ENCODE measurements around the gene KHDC4.
"Not testable (repeated sequence)": the region's sequence is repeated elsewhere in the genome, so short reads cannot be mapped to it uniquely, and the experiment has no call there.

Gene KHDC4

DNA sequence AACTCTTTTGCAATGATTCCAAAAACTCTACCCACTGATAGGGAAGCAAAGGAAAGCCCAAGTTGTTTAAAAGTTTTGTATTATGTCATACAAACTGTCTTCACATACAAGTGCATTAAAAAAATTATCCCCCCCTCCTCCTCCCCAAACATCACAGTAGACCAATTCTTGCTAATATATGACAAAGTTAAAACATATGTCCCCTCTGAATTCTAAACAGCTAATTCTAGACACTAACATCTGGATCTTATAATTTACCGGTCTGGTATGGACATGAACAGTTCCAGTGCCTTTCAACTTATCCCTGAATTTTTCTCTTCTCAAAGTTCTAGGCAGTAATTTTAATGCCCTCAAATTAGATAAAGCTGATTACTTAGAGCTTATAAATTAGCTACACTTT is 36.5 kb downstream of the KHDC4 start:
- DNase-seq = no peak

DNA sequence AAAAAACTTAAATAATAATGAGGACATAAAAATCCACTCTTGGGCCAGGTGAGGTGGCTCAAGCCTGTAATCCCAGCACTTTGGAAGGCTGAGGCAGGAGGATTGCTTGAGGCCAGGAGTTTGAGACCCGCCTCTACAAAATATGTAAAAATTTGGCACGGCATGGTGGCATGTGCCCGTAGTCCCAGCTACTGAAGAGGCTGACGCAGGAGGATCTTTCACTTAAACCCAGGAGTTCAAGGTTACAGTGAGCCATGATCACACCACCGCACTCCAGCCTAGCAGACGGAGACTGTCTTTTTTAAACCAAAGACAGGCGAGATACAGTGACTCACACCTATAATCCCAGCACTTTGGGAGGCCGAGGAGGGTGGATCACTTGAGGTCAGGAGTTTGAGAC is 37.7 kb downstream of the KHDC4 start:
- not testable (repeated sequence) for DNase-seq

DNA sequence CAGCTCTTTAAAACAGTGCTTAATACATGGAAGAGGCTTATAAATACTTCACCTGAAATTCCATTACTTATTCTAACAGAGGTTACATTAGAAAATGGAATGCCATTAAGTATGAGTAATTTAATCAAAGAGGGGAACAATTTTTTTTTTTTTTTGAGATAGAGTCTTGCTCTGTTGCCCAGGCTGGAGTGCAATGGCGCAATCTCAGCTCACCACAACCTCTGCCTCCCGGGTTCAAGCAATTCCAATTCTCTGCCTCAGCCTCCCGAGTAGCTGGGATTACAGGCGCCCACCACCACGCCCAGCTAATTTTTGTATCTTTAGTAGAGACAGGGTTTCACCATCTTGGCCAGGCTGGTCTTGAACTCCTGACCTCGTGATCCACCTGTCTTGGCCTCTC is 38.6 kb downstream of the KHDC4 start:
- DNase-seq = not testable (repeated sequence)

DNA sequence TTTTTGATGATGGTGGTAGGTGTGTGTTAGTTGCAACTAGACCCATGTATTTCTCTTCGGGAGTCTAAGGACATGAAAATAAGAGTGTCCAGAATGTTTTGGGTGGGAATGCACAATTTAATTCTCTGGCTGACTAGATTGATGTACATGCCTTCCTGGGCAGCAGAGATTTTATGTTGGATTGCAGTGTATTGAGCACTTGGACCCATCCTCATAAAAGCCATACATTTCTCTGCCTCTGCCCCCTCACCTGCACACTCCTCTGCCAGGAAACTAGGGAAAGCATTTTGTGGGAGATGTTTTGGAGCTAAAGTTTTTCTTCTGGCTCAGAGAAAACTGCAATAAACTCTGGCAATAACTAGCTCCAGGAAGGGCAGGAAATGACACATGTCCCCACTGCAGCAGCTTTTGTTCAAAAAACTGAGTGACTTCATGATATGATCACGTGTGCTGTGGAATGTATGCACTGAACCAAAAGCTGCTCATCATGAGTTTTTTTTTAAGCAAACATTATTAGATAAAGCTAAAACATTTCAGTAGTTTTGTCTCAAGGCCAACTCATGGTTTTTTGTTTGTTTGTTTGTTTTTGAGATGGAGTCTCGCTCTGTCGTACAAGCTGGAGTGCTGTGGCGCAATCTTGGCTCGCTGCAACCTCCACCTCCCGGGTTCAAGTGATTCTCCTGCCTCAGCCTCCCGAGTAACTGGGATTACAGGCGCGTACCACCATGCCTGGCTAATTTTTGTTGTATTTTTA is 40.6 kb downstream of the KHDC4 start:
- no peak for DNase-seq

DNA sequence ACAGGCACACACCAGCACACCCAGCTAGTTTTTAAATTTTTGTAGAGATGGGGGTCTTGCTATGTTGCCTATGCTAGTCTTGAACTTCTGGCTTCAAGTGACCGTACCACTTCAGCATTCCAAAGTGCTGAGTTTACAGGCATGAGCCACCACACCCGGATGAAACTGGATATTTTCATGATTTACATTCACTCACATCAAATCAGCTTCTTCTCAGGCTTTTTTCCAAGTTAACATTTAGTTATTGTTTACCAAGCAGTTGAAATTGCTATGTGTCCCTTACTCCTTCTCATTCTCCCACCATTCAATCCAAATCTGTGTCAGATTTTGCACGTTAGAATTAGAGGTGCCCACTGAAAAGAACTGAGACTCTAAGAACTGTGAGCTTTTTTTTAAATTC is 41.4 kb downstream of the KHDC4 start:
- DNase-seq = no peak

DNA sequence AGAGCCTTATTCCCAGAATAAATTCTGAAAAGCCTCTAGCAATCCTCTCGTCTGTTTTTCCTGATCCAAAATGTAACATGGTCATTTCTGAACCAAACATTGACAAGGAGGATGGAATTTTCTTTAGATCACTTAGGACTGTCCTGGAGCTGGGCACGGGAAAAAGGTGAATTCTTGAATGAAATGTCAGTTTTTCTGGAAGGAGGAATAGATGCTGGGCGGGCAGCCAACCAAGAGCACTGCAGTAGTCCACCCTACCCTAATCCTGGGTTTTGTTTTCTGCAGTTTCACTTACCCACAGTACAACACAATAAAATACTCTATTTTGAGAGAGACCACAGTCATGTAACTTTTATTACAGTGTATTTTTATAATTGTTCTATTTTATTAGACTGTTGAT is 44.0 kb downstream of the KHDC4 start:
- no peak for DNase-seq

DNA sequence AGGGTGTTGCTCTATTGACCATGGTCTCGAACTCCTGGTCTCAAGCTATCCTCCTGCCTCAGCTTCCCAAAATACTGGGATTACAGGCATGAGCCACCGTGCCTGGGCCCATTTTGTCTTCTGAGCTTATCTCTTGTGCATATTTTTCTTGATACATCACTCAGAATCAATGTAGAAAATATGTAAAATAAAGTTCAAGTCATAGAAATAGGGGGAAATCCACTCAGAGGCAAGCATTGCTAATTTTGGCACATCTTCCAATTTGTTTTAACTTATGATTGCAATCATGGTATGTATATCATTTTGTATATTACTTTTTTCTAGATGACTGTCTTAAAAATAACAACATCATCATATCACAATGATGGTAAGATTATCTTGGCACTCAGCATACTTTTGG is 44.6 kb downstream of the KHDC4 start:
- DNase-seq = no peak

DNA sequence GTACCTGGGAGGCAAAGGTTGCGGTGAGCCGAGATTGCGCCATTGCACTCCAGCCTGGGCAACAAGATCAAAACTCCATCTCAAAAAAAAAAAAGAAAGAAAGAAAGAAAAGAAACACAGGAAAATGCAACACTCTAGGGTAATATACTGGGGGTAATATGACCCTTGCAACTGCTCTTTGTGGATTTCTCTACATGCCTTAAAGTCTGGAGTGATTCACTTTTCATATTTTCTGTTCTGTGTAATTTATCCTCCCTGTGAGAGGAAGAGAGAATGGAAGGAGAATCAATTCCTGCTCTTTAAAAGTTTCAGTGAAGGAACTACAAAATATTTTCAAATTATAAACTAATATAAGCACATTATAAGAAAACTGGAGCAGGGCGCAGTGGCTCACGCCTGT is 45.7 kb downstream of the KHDC4 start:
- DNase-seq = no peak

DNA sequence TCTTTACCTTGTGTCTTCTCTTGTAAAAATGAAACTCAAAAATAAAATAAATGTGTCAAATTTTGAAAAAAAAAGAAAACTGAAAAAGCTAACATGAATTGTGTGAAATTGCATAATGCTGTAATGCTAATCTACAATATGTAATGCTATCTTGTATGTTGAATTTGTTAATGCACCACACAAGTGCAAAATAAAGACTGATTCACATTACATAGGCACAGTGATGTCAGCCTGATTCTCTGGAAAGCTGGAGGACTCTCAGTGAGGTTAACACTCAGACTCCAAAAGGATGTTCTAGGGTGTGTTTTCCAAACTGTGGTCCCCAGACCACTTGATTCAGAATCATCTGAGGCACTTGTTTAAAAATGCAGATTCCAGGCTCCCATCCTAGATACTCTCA is 49.2 kb downstream of the KHDC4 start:
- no peak for DNase-seq

DNA sequence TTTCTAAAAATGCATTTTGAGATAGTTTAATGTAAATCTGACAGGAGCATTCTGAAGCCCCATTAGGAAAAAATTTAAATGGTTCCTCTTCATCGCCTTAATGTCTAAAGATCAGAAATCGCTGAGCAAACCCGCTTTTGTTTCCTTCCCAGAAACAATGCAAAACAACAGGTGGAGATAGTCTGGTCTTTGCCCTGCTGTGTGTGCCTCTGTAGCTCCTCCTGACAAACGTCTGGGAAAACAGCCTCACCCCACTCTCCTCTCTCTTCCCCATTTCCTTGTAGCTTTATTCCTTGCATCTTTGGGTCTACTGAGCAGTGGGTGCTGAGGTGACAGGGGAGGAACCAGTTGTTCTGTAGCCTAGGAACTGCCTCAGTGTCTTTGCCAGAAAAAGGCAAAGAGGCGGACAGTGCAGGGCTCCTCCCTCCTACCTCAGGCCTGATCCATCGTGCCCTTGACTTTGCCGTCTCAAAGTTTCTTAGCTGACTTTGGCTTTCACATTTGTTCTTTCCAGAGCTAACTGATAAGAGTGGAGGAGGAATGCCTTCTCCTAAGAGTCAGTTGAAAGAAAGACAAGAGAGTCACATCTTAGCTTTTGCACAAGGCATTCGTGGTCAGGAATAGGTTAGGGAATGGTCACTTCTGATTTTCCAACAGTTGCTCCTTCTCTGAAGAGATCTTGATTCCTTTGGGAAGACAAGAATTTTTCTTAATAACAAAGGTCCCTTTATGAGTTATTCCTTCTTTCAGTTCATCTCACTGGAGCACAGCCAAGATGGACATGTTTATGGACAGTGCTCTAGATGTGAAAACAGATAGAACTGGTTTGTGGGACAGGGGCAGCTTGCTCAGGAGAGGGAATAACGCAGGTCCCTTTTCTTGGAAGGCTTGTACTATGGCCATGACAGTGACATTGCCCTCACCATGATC is 49.9 kb downstream of the KHDC4 start:
- DNase-seq = no peak

DNA sequence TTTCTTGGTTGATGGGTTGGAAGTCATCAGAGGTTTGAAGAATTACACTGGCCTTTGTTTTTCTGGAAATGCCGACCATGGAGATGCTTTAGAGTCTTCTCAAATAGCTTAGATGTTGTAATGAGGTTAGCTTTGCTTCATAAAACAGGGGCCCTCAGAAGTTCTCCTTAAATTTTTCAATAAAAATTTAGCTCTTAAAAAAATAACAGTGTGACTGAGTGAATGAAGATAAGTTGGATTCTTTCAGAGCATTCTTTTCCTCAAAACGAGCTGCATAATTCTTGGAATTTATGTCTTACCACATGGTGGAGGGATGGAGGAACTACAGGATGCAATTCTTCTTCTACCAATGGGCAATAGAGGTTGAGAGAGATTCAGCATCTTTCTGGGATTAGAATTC is 51.4 kb downstream of the KHDC4 start:
- no peak for DNase-seq

DNA sequence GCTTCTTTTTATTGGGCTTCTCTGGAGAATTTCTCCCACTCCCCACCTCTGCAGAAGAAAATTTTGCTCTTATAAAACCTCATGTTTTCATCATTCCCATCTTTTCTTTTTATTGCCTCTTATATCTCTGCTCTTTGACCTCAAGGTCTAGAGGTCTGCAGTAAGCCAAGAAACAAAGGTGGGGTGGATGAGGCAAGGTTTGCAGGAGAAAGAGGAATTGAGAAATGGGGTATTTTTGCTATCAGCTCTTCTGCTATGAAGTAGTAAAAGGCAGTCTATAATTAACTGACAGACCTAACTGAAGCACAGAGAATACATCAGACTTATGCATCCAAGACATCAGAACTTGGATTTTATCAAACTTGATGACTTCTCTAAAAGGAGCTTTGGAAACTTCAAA is 52.0 kb downstream of the KHDC4 start:
- no peak for DNase-seq

DNA sequence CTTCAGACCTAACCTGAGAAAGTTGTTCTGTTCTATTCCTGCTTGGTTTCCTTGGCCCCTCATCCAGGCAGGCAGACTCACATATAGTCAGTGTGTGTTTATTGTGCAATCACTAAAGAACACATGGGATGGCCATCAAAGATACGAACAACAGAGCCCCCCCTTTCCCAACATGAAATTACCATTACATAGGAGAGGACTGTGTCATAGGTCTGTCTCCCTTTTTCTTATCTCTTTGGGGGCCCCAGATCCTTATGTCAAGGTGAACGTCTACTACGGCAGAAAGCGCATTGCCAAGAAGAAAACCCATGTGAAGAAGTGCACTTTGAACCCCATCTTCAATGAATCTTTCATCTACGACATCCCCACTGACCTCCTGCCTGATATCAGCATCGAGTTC is 53.3 kb downstream of the KHDC4 start:
- DNase-seq = no peak

DNA sequence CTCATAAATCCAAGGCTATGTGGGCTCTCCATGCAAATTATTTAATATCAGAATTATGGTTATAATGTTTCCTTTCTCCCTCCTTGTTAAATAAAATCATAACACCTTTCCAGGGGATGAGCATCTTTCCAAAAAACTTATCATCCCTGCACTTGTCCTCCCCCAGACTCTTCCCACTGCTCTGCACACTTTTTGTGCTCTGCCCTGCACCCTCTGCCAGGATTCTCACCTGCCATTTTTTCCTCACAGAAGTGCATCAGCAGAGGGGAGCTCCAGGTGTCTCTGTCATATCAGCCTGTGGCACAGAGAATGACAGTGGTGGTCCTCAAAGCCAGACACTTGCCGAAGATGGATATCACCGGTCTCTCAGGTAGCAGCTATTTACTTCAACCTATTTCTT is 54.0 kb downstream of the KHDC4 start:
- DNase-seq = no peak

DNA sequence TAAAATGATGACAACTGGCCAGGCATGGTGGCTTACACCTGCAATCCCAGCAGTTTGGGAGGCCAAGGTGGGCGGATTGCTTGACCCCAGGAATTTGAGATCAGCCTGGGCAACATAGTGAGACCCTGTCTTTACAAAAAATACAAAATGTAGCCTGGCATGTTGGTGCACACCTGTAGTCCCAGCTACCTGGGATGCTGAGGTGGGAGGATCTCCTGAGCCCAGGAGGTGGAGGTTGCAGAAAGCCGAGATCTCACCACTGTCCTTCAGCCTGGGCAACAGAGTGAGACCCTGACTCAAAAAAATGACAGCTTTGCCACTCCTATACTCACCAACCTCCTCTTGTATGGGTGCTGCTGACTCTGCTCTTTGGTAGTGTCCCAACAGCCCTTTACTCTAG is 56.3 kb downstream of the KHDC4 start:
- no peak for DNase-seq

DNA sequence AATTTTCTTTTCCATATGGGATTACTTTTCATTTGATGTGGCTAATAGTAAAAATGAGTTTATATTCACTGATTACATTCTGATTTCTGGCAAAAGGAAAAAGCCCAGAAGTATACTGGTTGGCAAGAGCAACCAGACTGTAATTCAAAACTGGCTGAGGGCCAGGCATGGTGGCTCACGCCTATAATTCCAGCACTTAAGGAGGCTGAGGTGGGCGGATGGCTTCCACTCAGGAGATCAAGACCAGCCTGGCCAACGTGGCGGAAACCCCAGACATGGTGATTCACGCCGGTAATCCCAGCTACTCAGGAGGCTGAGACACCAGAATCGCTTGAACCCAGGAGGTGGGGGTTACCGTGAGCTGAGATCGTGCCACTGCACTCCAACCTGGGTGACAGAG is 60.4 kb downstream of the KHDC4 start:
- no peak for DNase-seq

DNA sequence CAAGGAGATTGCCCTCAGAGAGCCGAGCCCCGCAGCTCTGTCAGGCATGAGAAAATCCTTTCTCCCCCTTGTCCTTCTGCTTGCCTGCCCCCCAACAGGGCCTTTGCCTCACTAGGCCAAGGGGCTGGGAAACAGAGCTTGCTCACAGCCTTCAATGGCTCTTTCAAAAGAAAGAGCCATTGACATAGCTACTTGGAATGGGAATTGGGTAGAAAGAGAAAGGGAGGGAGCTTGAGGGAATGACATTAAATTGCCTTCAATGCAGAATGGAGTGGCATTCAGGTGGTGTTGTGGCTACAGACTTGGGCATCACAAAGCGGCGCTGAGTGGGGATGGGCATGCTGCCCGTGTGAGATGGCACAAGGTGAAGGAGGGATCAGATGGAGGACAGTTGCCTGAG is 61.7 kb downstream of the KHDC4 start:
- no peak for DNase-seq

DNA sequence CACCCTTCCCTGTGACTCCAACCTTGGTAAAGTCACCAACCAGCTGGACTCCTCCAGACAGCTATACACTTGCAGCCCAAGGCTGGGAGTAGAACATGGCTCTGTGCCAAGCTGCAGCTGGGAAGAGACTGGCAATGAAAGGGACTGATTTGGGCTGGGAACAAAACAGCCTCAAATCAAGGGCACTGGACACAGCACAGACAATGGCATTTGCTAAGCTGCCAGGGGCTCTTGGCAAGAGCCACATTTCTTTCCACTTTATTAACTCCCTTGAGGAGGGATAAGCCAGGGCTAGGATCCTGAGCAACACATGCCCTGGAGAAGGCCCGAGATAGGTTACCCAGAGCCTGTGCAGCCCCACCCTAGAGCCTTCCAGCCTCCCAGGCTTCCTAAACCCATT is 62.8 kb downstream of the KHDC4 start:
- DNase-seq = peak; percentile 43

DNA sequence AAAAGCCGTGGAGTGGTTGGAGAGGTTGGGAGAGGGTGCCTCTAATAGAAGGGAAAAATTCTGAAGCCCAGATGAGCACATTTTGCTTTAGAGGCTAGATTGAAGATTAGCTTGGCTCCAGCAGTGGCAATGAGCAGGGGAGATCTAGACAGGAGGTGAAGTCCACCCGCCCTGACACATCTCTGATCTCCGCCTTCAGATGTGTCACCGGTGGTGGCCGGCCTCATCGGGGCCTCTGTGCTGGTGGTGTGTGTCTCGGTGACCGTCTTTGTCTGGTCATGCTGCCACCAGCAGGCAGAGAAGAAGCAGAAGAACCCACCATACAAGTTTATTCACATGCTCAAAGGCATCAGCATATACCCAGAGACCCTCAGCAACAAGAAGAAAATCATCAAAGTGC is 66.4 kb downstream of the KHDC4 start:
- DNase-seq = no peak

DNA sequence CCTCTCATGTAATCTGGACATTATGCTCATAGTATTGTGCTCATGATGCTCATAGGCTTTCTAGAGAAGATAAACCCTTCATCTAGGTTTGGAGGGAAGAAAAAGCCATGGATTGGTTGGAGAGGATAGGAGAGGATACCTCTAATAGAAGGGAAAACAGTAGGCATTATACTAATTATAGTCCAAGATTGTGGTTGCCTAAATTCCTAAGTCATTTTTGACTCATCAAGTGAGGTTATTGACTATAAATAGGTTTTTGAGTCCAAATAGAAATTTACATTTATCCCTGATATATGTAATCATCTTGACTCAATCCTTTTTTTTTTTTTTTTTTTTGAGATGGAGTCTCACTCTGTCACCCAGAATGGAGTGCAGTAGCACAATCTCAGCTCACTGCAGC is 69.8 kb downstream of the KHDC4 start:
- DNase-seq = no peak
